Left lobe of liver (tissue), 2 donors: ENCODE results near the gene CDH16. TPM values are rescaled to one million over a fixed set of nuclear protein-coding genes. Genes with fewer than 3 reads are reported as not detected.
A peak's percentile ranks its signal among the peaks of the same experiment; 100 is the strongest.
"Not testable (repeated sequence)": the region's sequence is repeated elsewhere in the genome, so short reads cannot be mapped to it uniquely, and the experiment has no call there.

Experiments
- ATAC-seq: fragments of 200-7000 bp; cut with Tn5 transposase; one replicate; pipeline ENCODE4 v1.9.1; 2020; ENCODE audit warnings: mild to moderate bottlenecking, moderate library complexity
- DNase-seq: peaks from one replicate; pipeline ENCODE4 v3.0.0-alpha.2; 2020; ENCODE audit warnings: low spot score
- total RNA-seq: library from RNA; stranded (reverse); gene quantifications from one replicate; pipeline ENCODE4 v1.2.1, GENCODE V29; 2021
- donor health status: DM: no; HTN: no; CAD: no; lungs with moderate emphysema.
- donor health status: DM: no; HTN: yes; CAD: no.

Gene CDH16
- total RNA-seq, 1 donor from 2014 or later: not detected

DNA sequence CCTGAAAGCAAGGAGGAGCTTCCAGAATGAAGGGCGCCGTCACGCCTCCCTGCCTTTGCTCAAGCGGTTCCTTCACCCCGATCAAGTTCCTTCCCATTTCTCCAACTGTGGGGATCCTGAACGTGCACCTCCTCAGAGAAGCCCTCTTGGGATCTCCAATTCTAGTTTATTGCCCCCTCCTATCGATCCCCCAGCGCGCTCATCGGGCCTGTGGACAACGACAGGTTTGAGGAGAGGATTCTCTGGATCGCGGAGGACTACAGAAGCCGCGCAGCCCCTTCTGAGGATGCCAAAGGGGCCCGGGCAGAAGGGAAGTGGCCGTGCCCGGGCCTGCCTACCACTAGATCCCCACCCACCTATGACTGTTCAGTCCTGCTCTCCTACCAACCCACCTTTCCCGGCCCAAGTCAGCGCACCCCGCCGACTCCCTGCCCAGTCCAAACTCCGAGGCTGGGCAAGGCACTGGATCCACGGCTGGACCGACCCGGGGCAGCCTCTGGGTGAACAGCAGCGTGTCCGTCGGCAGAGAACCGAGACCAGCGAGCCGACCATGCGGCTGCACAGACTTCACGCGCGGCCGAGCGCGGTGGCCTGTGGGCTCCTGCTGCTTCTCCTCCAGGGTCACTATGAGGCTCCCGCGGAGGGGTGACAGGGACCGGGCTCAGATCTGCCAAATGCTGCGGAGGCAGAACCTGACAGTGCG is 29.6 kb upstream of the CDH16 start:
- DNase-seq (no peak), ATAC-seq (peak; percentile 51)

DNA sequence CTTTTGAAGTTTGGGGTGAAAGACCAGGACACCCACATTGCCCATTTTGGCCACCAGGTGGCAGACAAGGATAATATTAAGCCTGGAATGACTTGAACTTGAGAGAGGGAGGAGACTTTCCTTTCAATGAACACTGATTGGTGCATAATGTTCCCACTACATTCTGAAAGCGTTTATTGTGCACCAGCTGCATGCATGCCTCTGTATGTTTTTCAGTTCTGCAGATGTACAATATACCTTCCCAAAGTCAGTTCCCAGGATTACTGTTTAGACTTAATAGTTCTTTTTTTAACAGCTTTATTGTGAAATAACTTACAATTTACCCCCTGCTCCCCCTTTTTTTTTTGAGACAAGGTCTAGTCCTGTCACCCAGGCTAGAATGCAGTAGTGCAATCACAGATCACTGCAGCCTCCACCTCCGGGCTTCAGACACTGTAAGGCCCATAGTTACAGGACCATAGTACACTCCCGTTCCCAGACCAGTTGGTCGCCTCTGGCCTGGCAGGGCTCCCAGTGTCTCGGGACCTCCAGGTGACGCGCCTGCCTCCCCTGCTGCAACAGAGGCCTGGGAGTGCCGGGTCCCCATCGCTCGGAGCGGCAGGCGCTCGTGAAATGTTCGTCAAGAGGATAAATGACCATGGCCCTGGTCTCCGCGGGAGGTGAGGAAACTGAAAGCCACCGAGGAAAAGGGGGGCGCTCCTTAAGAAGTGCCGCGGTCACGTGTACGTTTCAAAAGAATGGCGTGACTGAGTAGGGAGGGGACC is 28.8 kb upstream of the CDH16 start:
- ATAC-seq (peak; percentile 71), DNase-seq (peak; percentile 83)

DNA sequence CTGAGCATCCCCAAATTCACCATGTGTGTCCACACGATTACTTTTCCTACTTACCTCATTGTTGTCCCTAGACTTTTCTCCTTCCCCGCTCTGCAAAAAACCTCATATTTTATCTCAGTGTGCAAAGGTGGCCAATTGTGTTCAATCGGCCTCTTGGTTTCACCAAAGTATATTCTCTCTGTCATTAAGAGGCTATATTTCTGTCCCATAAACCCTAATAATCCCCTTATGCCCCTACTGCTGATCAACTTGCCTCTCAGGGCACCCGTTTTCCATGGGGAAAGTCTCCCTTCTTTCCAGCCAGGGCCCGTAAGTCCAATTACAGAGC is 28.3 kb upstream of the CDH16 start:
- no peak for ATAC-seq
- DNase-seq: no peak

DNA sequence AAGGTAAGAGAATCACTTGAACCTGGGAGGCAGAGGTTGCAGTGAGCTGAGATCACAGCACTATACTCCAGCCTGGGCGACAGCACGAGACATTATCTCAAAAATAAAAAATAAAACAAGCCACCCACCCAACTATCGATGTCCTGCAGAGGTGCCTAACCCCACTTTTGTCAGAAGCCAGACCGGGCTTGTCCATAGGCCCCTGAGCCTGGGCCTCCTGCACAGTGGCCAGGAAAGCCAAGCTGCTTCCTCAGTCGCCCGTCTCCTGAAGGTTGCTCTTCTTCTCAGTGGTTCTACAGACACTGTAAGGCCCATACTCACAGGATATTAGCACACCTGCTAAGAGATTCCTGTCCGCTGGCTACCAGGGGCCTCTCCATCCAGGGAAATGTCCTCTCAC is 27.9 kb upstream of the CDH16 start:
- DNase-seq (no peak), ATAC-seq (no peak)

DNA sequence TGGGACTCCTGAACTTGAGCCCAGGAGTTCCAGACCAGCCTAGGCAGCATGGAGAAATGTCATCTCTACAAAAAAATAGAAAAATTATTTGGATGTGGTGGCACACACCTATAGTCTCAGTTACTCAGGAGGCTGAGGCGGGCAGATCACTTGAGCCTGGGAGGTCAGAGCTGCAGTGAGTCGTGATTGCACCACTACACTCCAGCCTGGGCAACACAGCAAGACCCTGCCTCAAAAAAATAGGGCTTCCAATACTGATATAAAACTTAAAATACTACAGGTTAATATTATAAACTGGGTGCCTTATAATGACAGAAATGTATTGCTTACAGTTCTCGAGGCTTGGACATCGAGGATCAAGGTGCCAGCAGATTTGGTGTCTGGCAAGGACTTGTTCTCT is 27.3 kb upstream of the CDH16 start:
- no peak for ATAC-seq
- no peak for DNase-seq

DNA sequence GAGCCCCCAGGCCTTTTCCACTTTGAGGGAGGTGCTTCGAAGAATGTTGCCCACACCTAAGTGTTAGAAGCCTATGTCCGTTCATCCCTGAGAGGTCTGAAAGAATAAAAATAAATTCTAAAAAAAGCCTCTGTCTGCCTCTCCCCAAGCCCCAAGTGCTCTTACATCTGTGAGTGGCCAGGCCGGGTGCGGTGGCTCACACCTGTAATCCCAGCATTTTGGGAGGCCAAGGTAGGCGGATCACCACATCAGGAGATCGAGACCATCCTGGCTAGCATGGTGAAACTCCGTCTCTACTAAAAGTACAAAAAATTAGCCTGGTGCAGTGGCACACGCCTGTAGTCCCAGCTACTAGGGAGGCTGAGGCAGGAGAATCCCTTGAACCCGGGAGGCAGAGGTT is 26.3 kb upstream of the CDH16 start:
- ATAC-seq, DNase-seq: not testable (repeated sequence)

DNA sequence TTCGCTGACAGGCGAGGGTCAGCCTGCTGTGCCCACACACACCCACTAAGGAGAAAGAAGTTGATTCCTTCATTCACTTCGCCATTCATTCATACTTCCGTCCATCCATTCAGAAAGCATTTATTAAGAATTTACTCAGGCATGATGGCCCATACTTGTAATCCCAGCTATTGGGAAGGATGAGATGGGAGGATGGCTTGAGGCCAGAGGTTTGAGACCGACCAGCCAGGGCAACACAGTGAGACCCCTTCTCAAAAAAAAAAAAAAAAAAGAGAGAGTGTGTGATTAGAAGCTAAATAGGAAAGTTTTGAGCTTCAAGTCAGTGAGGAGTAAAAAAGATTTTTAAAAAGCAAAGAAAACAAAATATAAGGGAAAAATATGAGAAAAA is 25.4 kb upstream of the CDH16 start:
- no peak for ATAC-seq
- no peak for DNase-seq

DNA sequence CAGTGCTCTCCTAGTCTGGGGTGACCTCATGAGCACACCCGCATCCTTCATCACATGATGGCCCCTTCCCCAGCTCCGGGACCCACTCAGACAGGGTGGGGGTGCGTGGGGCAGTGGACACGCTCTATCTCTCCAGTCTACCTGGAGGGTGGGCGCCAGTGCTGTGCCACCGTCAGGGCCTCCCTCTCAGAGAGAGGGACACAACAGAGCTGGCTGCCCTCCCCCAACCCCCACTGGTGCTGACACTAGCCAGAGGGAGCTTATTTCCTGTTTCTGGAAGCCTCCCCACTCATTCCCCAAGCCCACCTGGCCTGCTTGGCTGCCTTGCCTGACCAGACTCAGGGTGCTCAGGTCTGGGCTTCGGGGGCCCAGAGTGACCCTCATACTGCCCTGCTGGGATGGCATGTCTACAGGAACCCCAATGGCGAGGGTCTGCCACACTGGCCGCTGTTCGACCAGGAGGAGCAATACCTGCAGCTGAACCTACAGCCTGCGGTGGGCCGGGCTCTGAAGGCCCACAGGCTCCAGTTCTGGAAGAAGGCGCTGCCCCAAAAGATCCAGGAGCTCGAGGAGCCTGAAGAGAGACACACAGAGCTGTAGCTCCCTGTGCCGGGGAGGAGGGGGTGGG is 24.9 kb upstream of the CDH16 start:
- DNase-seq (no peak), ATAC-seq (no peak)

DNA sequence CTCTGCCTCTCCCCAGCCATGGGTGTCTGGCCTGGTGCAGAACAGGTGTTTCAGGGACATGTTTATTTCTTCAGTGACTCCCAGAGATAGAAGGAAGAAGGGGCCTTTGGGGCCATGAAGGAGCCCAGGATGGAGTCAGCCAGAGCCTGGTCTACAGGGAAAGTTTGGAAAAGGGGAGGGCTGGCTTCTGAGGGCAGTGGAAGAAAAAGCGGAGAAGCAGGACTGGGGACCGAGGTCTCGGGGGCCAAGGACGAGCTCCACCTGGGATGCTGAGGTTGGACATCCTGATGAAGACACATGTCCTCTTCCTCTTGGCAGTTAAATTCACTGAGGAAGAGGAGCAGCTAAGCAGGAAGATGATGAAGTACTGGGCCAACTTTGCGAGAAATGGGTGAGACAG is 24.3 kb upstream of the CDH16 start:
- DNase-seq (no peak), ATAC-seq (no peak)

DNA sequence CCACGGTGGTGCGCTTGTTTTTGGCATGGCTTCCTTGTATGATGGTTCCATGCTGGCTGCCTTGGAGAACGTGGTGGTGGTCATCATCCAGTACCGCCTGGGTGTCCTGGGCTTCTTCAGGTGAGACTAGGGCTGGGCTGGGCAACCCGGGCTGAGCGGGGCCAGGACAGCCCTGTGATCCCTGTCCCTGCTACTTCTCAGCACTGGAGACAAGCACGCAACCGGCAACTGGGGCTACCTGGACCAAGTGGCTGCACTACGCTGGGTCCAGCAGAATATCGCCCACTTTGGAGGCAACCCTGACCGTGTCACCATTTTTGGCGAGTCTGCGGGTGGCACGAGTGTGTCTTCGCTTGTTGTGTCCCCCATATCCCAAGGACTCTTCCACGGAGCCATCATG is 21.6 kb upstream of the CDH16 start:
- ATAC-seq (no peak), DNase-seq (no peak)

DNA sequence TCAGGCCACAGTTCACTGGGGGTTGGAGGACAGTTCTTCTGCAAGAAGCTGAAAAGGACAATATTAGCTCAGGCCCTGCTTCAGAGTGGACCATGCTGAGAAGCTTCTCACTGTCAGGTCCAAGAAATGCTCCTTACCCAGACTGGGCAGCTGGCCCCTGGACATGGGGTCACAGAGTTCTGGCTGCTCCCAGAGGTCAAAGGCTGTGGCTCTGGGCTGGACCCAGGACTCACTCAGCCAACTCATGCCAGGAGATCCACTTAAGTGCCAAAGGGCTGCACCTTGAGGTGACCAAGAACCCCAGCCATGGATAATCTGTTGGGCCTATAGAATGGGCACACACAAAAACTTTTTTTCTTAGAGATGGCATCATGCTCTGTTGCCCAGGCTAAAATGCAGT is 20.7 kb upstream of the CDH16 start:
- peak; percentile 81 for DNase-seq
- ATAC-seq: peak; percentile 36

DNA sequence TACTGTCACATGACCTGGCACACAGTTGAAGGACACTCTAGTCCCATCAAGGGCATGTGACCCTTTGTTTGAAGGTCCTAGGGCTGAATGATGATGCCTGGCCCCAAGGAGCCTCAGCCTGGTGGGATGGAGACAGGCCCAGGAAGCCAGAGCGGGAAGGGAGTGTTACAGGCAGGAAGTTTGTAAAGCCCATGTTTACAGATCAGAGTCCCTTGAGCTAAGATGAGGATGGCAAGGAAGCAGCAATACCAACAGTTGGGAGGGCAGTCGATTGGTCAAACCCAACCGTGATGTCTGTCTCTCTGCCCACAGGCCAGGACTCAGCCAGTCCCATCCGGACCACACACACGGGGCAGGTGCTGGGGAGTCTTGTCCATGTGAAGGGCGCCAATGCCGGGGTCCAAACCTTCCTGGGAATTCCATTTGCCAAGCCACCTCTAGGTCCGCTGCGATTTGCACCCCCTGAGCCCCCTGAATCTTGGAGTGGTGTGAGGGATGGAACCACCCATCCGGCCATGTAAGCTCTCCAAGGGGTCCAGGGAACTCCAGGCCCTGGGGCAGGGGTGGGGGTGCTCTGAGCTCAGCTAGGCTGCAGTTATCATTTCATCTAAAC is 19.1 kb upstream of the CDH16 start:
- no peak for ATAC-seq
- no peak for DNase-seq

DNA sequence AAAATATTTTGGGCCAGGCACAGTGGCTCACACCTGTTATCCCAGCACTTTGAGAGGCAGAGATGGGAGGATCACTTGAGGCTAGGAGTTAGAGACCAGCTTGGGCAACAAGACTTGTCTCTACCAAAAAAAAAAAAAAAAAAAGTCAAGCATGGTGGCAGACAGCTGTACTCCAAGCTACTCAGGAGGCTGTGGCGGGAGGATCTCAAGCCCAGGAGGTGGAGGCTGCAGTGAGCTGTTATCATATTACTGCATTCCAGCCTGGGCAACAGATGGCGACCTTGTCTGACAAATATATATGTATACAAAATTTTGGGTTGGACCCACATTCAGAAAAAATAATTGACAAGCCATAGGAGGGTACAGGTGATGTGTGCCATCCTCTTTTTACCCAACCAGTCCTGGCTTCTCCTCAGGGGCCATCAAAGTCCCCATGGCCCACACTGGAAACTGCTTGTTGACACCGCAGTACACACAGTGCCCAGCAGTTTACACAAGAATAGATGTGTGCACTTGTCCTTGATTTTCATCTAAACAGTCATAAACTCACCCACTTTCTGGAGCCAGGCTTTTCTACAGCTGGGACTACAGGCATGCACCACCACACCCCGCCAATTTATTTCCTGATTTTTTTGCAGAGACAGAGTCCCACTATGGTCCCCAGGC is 18.3 kb upstream of the CDH16 start:
- ATAC-seq: no peak
- DNase-seq: no peak

DNA sequence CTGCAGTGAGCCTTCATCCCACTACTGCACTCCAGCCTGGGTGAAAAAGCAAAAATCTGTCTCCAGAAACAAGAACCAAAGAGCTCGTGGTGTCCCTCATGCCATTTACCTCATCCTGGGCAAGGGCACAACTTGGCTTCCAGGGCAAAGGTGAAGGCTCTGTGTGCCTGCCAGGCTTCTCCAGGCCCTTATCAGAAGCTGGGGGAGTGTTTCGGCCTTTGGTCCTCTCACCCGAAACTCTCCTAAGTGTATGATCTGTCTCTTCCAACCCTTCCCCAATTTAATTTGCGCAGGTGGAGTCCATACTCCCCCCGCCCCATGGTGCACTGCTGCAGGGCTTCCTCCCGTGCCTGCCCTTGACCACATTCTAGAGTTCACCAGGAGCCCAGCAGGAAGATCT is 17.8 kb upstream of the CDH16 start:
- DNase-seq: peak; percentile 85

DNA sequence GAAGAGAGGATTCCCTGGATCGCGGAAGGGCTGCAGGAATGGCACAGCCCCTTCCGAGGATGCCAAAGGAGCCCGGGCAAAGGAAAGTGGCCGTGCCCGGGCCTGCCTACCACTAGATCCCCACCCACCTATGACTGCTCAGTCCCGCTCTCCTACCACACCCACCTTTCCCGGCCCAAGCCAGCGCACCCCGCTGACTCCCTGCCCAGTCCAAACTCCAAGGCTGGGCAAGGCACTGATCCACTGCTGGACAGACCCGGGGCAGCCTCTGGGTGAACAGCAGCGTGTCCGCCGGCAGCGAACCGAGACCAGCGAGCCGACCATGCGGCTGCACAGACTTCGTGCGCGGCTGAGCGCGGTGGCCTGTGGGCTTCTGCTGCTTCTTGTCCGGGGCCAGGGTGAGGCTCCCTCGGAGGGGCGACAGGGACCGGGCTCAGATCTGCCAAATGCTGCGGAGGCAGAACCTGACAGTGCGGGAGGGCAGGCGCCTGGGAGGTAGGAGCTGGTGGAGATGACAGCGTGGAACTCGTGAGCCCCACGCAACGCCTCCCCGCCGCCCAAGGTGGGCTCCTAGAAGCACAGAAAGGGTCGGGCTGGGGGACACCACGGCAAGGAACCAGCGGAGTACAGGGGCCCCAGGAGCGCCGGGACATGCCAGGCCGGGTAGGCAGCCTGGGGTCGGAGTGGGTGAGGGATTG is 16.8 kb upstream of the CDH16 start, which contains the start of gene CES2:
CES2 (plus strand) TSS at position 203 of the 698 bp plus-strand sequence; CDS start at position 323, 120 bp downstream.
- ATAC-seq (peak; percentile 73), DNase-seq (peak; percentile 96)

More for the DNA sequence above, 17.8 kb upstream of the CDH16 start:
- peak; percentile 52 for ATAC-seq

DNA sequence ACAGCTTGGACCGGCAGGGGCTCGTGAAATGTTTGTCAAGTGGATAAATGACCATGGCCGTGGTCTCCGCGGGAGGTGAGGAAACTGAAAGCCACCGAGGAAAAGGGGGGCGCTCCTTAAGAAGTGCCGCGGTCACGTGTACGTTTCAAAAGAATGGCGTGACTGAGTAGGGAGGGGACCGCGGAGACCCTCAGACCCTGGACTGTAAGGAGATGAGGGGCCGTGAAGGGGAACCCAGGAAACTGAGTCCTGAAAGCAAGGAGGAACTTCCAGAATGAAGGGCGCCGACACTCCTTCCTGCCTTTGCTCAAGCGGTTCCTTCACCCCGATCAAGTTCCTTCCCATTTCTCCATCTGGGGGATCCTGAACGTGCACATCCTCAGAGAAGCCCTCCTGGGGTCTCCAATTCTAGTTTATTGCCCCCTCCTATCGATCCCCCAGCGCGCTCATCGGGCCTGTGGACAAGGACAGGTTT is 16.2 kb upstream of the CDH16 start:
- ATAC-seq, DNase-seq: not testable (repeated sequence)

DNA sequence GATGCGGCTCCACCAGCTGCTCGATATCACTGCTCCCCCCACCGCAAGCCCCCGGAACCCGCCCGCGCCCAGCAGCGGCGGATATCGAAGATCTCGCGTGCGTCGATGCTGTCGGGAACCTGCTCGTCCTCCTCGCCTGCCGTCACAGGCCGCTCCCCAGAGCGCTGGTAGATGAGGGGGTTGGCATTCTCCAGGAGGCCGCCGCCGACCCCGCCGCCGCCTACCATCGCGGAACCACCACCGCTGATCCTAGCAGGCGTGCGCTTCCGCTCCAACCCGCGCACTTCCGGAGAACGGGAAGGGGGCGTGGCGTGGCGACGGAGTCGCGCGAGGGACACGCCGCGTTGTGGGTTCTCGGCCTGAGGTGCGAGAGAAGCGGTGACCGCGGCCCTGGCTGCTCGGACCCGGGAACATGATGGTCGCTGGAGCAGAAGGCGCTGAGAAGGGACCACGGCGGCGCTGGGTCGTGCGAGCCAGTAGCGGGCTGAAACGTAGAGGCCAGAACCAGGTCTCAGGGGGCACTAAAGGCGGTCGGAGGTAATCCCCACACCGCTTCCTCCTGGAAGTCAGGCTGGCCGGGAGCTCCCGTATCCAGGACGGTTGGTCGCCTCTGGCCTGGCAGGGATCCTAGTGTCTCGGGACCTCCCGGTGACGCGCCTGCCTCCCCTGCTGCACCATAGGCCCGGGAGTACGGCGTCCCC is 15.6 kb upstream of the CDH16 start, which contains the start of gene CIAO2B:
CIAO2B (minus strand) TSS at position 265 of the 701 bp plus-strand sequence; CDS start at position 227, 38 bp downstream.
- ATAC-seq (peak; percentile 68), DNase-seq (peak; percentile 95)

DNA sequence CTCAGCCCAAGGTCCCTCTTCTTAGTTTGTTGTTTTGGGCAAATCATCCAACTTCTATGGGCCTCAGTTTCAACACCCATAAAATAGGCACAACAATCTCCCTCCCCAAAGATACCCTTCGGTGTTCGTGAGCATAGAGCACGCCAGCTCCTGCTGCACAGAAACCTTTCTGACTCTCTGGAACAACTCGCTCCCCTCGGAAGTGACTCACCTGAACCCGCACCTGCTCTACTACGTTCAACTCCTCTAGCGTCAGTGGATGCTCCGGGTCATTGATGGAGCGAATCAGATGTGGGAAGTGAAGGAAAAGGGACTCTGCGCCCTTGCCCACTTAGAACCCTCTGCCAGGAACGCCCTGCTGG is 15.1 kb upstream of the CDH16 start:
- no peak for DNase-seq
- no peak for ATAC-seq

DNA sequence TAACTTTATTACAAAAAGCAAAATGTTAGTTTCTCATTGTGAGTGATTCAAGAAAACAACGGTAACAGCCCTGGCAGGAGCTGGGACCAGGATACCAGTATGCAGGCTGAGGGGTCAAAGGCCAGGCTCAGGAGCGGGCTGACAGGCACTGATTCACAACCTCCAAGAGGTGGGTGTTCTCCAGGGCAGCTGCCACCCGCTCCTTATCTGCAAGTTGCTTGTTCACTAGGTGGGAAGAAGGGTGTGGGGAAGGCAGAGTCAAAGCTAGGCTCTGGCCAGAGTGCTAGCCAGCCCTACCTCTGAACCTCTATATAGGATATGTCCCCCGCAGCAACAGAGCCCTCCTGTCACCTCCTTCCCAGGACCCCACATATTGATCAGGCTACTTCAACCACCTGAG is 13.4 kb upstream of the CDH16 start:
- DNase-seq: no peak

DNA sequence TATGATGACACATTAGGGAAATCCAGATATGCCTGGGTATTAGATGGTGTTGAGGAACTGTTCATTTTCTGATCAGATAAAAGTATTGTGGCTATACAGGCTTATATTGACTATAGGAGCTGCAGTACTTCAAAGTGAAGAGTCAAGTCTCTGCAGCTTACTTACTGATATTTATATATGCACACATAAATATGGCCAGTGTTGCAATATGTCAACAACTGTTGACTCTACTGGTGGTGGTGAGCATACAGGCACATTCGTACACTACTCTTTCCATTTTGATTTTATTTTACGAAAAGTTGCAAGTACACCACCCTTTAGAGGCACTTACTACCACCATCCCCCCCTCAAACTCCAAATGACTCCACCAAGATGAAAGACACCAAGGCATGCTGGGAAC is 13.0 kb upstream of the CDH16 start:
- no peak for ATAC-seq
- no peak for DNase-seq

More for the DNA sequence above, 13.4 kb upstream of the CDH16 start:
- no peak for ATAC-seq
